ENCODE results near the gene ALK.

DNA sequence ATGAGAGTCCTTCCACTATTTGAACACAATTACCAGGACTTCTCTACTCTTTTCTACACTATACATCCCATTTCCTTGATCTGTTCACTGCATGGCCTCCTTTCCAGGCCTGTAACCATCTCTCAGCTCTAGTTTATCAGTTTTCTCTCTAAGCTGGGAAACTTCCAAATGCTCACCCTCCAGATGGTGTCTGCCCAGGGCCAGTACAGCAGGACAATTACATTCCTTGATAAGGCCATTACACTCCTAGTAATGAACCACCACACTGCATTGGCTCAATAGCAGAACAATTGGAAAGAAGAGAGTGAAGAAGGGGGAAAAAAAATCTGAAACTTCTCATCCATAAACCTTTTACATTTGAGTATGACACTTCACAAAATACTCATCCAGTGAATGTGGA, 359.1 kb downstream of the ALK start:
- TF ChIP-seq POLR2AphosphoS5 (IDR thresholded peaks at IDR 0.05; ENCODE audit: borderline replicate concordance, low read depth, low read length) (no peak), EZH2 (IDR thresholded peaks at IDR 0.05) (no peak), FOXP2 (optimal IDR thresholded peaks at IDR 0.05; ENCODE audit: control extremely low read depth, extremely low read length, insufficient read depth) (no peak)
